Measurements from ENCODE around the gene FAM180A. TPM values are rescaled to one million over a fixed set of nuclear protein-coding genes. Genes with fewer than 3 reads are reported as not detected.

Gene FAM180A
- total RNA-seq, 2 donors from 2014 or later, result not detected

GRCh38 chr7:135683609-135684008 lies 65.0 kb downstream of the FAM180A start:
- Mint-ChIP-seq H3K27me3 (ENCODE audit: insufficient read depth) (no peaks in the 10 kb centered on the region), H3K4me1 (peaks cover 11% of the 10 kb centered on the region), H3K9me3 (no peaks in the 10 kb centered on the region), H3K27ac (no peak overlapping the region), H3K36me3 (ENCODE audit: low read depth) (peaks cover 20% of the 10 kb centered on the region), H3K4me3 (no peak overlapping the region)
- no peak for DNase-seq
- peaks cover 2% of the 10 kb centered on the region for H3K36me3 ChIP-seq (ENCODE audit: control insufficient read depth, insufficient read depth, low read length)
- H3K9ac ChIP-seq (ENCODE audit: extremely low read depth, low read length, poor library complexity, severe bottlenecking), result no peak overlapping the region
- H3K27ac ChIP-seq (ENCODE audit: low read depth, low read length), result no peak overlapping the region
- no peak overlapping the region for H3K4me3 ChIP-seq (ENCODE audit: low read length)
- no peaks in the 10 kb centered on the region for H3K27me3 ChIP-seq (ENCODE audit: control insufficient read depth, insufficient read depth, low read length, poor library complexity, severe bottlenecking)
- no peaks in the 10 kb centered on the region for H3K4me1 ChIP-seq (ENCODE audit: control insufficient read depth, insufficient read depth, low read length)
- 93 to 100% methylated on average over 2 to 3 of the region's 3 CpGs for WGBS, 2 experiments (ENCODE audit: insufficient coverage in 1 of 2, insufficient read length in 1 of 2)
- no peak for TF ChIP-seq CTCF (conservative IDR thresholded peaks at IDR 0.05)
- no peaks in the 10 kb centered on the region for H3K9me3 ChIP-seq (ENCODE audit: control insufficient read depth, low read length)

- H3K27ac ChIP-seq (ENCODE audit: low read depth, low read length), result no peak overlapping the region
- no peak for DNase-seq
- no peaks in the 10 kb centered on the region for H3K9me3 ChIP-seq (ENCODE audit: control insufficient read depth, low read length)
- no peaks in the 10 kb centered on the region for H3K9me3 Mint-ChIP-seq
- H3K4me1 Mint-ChIP-seq, result peaks cover 11% of the 10 kb centered on the region
- peaks cover 16% of the 10 kb centered on the region for H3K36me3 ChIP-seq (ENCODE audit: control insufficient read depth, insufficient read depth, low read length)
- peak overlapping the region; percentile 52 for H3K27ac Mint-ChIP-seq
- H3K36me3 Mint-ChIP-seq (ENCODE audit: low read depth), result peaks cover 20% of the 10 kb centered on the region
- H3K4me3 ChIP-seq (ENCODE audit: low read length), result no peak overlapping the region
- no peaks in the 10 kb centered on the region for H3K27me3 ChIP-seq (ENCODE audit: control insufficient read depth, insufficient read depth, low read length, poor library complexity, severe bottlenecking)
- no peaks in the 10 kb centered on the region for H3K4me1 ChIP-seq (ENCODE audit: control insufficient read depth, insufficient read depth, low read length)
- TF ChIP-seq CTCF (conservative IDR thresholded peaks at IDR 0.05), result no peak
- no peak overlapping the region for H3K4me3 Mint-ChIP-seq
- H3K27me3 Mint-ChIP-seq (ENCODE audit: insufficient read depth), result no peaks in the 10 kb centered on the region
- whole genome bisulfite sequencing, 2 experiments (ENCODE audit: insufficient coverage in 1 of 2, insufficient read length in 1 of 2), result 94 to 100% methylated on average over 1 to 3 of the region's 3 CpGs
- no peak overlapping the region for H3K9ac ChIP-seq (ENCODE audit: extremely low read depth, low read length, poor library complexity, severe bottlenecking)
Observed at GRCh38 chr7:135682191-135682590, 66.4 kb downstream of the FAM180A start.

GRCh38 chr7:135681762-135682161 lies 66.9 kb downstream of the FAM180A start:
- TF ChIP-seq CTCF (conservative IDR thresholded peaks at IDR 0.05), result no peak
- peaks cover 21% of the 10 kb centered on the region for H3K36me3 Mint-ChIP-seq (ENCODE audit: low read depth)
- H3K4me1 Mint-ChIP-seq, result peaks cover 11% of the 10 kb centered on the region
- H3K27ac ChIP-seq (ENCODE audit: low read depth, low read length), result no peak overlapping the region
- no peak for DNase-seq
- no peaks in the 10 kb centered on the region for H3K27me3 Mint-ChIP-seq (ENCODE audit: insufficient read depth)
- WGBS, 2 experiments (ENCODE audit: insufficient coverage in 1 of 2, insufficient read length in 1 of 2), result 72 to 77% methylated on average over 4 to 5 of the region's 5 CpGs
- peaks cover 20% of the 10 kb centered on the region for H3K36me3 ChIP-seq (ENCODE audit: control insufficient read depth, insufficient read depth, low read length)
- H3K27me3 ChIP-seq (ENCODE audit: control insufficient read depth, insufficient read depth, low read length, poor library complexity, severe bottlenecking), result no peaks in the 10 kb centered on the region
- no peaks in the 10 kb centered on the region for H3K9me3 Mint-ChIP-seq
- H3K9me3 ChIP-seq (ENCODE audit: control insufficient read depth, low read length), result no peaks in the 10 kb centered on the region
- H3K9ac ChIP-seq (ENCODE audit: extremely low read depth, low read length, poor library complexity, severe bottlenecking), result no peak overlapping the region
- H3K4me3 ChIP-seq (ENCODE audit: low read length), result no peak overlapping the region
- H3K4me1 ChIP-seq (ENCODE audit: control insufficient read depth, insufficient read depth, low read length), result no peaks in the 10 kb centered on the region
- no peak overlapping the region for H3K27ac Mint-ChIP-seq
- H3K4me3 Mint-ChIP-seq, result no peak overlapping the region

Other genes starting within 250 kb of the FAM180A start
- 10 to 100 TPM; 22.7 to 23.8 TPM for gene CNOT4, start 238.7 kb downstream of the FAM180A start, total RNA-seq
- gene NUP205, start 190.9 kb downstream of the FAM180A start, total RNA-seq, result 100 to 1,000 TPM; 118 to 129 TPM
- gene STMP1, start 86.3 kb downstream of the FAM180A start, total RNA-seq, result 10 to 100 TPM; 33.1 to 38.2 TPM
- gene SLC13A4, start 20.6 kb downstream of the FAM180A start, total RNA-seq, result 1 to 10 TPM; 1.8 to 3.2 TPM
- gene MTPN, start 228.5 kb upstream of the FAM180A start, total RNA-seq, result 100 to 1,000 TPM in 1 of 2 donors, 10 to 100 TPM in 1; 80.3 to 102 TPM